ENCODE results near the gene GRWD1.

The GRWD1 gene

DNA sequence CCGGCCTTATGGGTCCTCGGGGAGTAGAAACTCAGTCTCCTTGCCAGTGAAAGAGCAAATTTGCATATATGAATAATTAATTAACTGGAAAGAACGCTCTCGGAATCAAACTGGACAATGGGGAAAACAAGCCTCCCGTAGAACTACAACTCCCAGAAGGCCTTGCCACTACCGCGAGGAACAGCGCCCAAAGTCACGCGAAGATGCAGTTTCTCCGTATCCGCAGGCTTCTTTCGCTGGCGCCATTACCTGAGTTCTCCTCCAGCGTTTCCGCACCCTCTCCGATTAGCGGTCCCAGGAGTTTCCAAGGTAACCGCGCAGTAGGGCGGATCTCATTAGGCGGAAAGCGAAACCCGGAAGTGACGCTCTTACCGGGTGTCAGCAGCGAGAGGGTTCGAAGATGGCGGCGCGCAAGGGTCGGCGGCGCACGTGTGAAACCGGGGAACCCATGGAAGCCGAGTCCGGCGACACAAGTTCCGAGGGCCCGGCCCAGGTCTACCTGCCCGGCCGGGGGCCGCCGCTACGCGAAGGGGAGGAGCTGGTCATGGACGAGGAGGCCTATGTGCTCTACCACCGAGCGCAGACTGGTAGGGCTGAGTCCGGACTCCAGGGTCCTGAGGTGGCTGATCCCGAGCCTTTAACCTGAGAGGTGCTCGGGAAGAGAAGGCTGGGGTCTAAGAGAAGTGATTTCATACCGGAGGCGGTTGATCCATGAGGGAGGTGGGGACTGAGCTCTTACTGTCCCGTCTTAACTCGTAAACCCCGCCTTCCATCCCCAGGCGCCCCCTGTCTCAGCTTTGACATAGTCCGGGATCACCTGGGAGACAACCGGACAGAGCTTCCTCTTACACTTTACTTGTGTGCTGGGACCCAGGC, at the start of gene GRWD1:
Gene GRWD1, plus strand, starts transcription at position 378 of the 876 bp plus-strand sequence. Its CDS starts 23 bp downstream, at position 401.
- peak; percentile 91 for DNase-seq (ENCODE audit: low read depth)

DNA sequence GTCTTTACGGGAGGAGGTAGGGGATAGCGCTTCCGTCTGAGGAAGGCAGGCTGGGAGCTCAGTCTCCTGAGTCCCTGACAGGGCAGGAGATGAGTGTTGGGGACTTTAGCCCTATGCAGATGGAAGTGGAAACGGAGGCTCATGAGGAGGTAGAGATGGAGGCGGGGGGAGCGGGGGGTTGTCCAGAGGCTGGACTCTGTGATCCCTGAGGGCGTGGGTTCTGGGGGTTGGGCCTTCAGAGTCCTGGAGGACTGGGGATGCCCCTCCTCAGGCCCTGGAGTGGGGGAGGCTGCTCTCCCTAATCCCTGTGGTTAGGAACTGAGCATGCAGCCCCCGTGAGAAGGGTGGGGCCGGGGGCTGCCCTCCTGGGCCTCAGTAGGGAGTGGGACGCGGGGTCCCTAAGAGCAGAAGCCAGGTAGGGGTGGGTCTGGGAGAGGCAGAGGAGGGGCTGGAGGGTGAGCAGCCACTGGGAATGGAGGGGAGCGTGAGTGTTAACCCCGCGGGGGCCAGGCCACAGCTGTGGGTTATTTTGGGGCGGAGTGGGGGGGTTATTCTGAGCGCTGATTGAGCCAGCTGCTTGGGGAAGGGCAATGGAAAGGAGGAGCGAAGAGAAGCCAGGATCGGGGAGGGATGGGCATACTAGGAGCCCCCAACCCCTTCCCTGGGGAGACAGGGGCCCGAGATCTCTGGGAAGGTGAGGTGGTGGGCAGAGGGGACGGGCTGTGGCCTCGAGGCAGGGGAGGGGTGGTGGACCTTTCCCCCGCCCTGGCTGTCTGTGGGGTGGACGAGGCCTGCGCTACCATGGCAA, 49.6 kb upstream of the GRWD1 start:
- no peak for DNase-seq (ENCODE audit: low read depth)

DNA sequence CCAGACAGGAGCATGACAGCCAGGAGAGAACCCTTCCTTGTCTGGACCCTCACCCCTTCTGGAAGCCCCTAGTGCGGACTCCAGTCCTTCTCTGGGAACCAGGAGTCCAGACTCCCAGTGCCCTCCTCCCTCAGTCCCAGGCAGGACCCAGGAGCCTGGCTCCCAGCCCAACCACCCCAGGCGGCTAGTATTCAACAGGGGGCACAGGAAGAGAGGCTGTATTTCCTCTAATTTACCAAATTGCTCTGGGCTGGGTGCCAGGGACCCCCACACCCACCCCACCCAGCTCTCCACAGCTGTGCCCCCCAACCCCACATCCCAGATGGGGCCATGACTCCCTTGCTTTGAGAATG, 49.0 kb upstream of the GRWD1 start:
- no peak for DNase-seq (ENCODE audit: low read depth)

DNA sequence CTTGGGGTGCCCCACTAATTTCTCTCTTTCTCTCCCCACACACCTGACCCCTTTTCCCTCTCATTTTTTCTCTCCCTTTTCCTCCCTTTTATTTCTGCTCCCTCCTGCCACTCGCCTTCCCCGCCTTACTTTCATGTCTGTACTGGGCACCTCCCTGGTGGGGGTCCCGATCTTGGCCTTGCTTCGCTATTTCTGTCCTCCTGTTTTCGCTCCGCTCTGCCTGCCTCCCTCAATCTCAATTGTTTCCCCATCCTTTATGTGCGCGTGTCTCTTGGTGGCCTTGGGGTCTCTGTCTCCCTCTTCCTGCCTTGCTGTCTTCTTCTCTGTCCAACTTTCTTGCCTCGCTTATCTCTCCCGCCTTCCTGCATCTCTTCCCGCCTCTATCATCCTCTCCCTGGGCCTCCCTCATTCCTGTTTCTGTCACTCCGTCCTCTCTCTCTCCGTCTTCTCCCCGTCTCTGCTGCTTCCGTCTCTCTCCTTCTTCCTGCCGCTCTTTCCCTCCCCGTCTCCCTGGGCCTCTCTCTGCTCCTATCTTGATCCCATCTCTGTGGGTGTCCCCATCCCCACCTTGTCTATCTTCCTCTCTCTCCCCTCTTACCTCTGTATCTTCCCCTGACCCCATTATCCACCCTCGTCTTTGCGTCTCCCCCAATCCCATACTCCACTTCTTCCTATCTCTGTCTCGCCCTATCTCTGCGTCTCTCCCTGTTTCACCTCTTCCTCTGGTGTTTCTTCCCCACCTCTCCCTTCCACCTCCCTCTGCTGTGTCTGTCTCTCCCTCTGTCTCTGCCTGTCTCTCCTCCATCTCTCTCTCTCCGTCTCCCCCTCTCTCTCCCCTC, 48.3 kb upstream of the GRWD1 start:
- DNase-seq (ENCODE audit: low read depth): no peak

DNA sequence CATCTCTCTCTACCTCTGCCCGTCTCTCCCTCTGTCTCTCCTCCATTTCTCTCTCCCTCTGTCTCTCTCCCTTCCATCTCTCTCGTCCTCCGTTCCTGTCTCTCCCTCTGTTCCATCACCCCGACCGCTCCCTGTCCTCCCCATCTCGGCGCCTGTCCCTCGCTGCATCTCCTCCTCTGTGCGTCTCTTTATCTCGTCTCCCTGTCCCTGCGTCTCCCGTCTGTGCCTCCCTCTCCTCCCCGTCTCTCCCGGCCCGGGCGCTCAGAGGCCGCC, 47.7 kb upstream of the GRWD1 start:
- no peak for DNase-seq (ENCODE audit: low read depth)

DNA sequence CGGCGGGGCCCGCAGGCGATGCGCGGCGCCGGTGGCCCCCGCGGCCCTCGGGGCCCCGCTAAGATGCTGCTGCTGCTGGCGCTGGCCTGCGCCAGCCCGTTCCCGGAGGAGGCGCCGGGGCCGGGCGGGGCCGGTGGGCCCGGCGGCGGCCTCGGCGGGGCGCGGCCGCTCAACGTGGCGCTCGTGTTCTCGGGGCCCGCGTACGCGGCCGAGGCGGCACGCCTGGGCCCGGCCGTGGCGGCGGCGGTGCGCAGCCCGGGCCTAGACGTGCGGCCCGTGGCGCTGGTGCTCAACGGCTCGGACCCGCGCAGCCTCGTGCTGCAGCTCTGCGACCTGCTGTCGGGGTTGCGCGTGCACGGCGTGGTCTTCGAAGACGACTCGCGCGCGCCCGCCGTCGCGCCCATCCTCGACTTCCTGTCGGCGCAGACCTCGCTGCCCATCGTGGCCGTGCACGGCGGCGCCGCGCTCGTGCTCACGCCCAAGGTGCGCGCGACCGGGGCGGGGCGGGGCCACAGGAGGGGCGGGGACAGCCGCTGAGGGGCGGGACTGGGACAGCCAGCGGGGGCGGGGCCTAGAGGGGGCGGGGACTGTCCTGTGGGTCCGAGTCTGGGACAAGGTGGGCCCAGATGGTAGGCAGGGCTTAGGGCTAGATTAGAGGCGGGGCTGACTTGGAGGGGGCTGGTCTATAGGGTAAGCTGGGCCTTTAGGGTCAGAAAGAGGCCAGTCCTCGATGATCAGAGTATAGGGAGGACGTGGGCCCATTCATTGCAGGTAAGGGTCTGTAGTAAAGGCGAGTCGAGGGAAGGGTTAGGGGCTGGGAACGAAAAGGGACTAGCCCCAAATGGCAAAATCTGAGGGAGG, 47.2 kb upstream of the GRWD1 start:
- peak; percentile 84 for DNase-seq (ENCODE audit: low read depth)

DNA sequence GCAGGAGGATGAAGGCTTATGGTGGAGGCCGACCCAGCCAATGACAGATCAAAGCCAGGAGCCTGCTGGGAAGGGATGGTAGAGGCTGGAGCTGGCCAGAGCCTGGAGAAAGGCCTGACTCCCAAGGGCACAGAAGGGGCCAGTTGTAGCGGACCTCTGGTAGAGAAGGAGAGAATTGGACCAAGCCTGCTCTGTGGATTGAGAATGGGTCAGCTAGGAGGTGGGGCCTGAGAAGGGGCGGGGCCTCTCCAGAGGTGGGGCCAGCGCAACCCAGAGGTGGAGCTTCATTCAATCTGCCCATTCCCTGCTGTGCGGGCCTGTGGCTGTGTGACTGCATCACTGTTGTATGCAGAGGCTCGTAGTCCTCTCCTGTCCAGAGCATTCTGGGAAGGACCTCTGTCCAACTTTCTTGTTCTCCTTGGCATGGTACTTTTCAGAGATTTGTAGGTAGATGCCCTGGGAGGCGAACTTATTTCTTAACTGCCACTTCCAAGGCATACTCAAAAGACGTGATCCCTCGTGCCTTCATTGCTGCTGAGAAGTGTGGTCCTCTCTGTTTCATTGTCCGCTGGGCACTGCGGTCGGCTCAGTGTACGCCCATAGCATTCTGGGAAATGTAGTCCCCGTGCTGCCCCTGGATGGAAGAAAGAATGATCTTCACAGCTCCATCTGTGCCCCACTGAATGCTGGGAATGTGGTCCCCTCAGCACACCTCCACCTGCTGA, 45.6 kb upstream of the GRWD1 start:
- peak; percentile 75 for DNase-seq (ENCODE audit: low read depth)

GRCh38 chr19:48401287-48401686, 44.5 kb upstream of the GRWD1 start:
- DNase-seq (ENCODE audit: low read depth): no peak

DNA sequence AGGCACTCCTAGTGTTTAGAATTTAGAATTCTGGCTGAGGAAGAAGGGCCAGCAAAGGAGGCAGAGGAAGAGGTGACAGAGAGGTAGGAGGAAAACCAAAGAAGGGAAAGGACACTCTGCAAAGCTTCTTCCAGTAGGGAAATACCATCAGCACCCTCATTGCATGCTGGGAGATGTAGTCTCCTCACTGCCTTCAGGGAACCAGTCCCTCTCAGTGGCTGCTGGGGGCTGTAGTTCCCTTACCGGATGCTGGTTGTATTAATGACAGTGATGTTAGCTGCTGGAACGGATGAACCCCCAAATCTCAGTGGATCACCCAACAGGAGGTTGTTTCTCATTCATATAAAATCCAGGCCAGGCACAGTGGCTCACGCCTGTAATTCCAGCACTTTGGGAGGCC, 42.2 kb upstream of the GRWD1 start:
- DNase-seq (ENCODE audit: low read depth): peak; percentile 46

- no peak for DNase-seq (ENCODE audit: low read depth)
Observed at GRCh38 chr19:48405010-48405659, 40.6 kb upstream of the GRWD1 start.

- no peak for DNase-seq (ENCODE audit: low read depth)
Observed at GRCh38 chr19:48405850-48406249, 39.9 kb upstream of the GRWD1 start.

DNA sequence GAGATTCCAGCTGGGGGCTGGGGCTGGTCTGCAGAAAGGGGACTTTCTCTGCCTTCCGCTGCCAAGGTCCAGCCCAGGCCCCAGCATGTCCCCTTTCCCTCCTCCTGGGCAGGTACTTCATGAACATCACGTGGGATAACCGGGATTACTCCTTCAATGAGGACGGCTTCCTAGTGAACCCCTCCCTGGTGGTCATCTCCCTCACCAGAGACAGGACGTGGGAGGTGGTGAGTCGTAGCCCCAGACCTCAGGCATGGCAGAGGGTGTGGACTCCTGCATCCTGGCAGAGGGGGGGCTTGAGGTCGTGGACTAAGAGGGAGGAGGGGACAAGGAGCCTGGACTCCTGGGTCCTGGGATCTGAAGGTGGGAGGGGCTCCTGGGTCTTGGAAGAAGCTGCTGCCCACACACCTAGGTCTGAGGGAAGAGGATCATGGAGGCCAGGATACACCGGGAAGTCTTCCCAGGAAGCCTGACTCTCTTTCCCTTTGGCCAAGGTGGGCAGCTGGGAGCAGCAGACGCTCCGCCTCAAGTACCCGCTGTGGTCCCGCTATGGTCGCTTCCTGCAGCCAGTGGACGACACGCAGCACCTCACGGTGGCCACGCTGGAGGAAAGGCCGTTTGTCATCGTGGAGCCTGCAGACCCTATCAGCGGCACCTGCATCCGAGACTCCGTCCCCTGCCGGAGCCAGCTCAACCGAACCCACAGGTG, 31.8 kb upstream of the GRWD1 start:
- DNase-seq (ENCODE audit: low read depth): no peak

DNA sequence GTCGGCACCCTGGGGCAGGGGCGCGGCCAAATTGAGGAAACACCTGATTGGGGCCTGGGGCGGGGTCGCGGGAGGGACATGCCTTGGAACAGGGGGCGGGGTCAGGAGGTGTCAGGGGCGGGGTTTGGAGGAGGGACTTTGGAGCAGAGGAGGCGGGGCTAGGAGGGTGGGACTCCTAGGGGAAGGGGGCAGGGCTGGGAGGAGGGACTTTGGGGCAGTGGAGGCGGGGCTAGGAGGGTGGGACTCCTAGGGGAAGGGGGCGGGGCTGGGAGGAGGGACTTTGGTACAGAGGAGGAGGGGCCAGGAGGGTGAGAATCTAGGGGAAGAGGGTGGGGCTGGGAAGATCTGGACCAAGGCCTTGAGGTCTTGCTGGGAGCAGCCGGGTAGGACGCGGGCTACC, 30.4 kb upstream of the GRWD1 start:
- DNase-seq (ENCODE audit: low read depth): peak; percentile 37

DNA sequence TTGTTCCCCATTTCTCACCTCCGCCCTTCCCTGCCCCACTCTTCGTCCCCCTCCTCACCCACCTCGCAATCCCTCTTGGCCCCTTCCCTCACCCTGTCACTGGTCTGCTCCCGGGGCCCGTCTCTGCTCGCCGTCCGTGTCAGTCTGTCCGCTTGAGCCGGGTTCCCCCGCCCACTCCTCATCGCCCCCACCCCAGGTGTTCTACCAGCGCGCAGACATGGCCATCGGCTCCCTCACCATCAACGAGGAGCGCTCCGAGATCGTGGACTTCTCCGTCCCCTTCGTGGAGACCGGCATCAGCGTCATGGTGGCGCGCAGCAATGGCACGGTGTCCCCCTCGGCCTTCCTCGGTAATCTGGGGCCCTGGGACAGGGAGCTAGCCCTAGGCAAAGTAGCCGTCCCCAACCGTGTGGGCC, 30.0 kb upstream of the GRWD1 start:
- no peak for DNase-seq (ENCODE audit: low read depth)

- DNase-seq (ENCODE audit: low read depth): no peak
Observed at GRCh38 chr19:48417421-48417820, 28.4 kb upstream of the GRWD1 start.

- no peak for DNase-seq (ENCODE audit: low read depth)
Observed at GRCh38 chr19:48418317-48419064, 27.3 kb upstream of the GRWD1 start.

- DNase-seq (ENCODE audit: low read depth): peak; percentile 20
Observed at GRCh38 chr19:48419158-48419920, 26.4 kb upstream of the GRWD1 start.

DNA sequence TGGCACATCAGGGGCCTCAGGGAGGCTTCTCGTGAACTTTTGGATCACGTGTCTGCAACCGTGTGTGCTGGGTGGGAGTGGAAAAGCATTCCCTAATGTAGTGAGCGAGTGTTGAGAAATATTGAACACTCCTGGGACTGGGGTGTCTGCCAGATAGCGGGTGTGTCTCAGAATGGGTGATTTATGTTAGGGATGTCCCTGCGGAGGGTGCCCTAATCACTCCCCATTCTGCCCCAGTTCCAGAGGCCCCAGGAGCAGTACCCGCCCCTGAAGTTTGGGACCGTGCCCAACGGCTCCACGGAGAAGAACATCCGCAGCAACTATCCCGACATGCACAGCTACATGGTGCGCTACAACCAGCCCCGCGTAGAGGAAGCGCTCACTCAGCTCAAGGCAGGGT, 24.2 kb upstream of the GRWD1 start:
- DNase-seq (ENCODE audit: low read depth): no peak

Data from fibroblast of gingiva (primary cell).